H1 (cell line): ENCODE results near the gene IPO7. TPM values are rescaled to one million over a fixed set of nuclear protein-coding genes. Genes with fewer than 3 reads are reported as not detected.

Source experiments
- CTCF ChIA-PET: fragments of 300-600 bp; sonication (Branson Sonifier 250); formaldehyde crosslinking; loops from one replicate; lab custom pipeline; 2021; ENCODE audit not compliant: partially characterized antibody; lab: Charles Lee
- POLR2A ChIA-PET: fragments of 300-600 bp; sonication (Branson Sonifier 250); formaldehyde crosslinking; loops from one replicate; lab custom pipeline; 2021; ENCODE audit warnings: inconsistent platforms; ENCODE audit not compliant: partially characterized antibody; lab: Charles Lee
- DNase-seq, 2 experiments: peaks; one replicate each; pipeline versions ENCODE4 v3.0.0 to v3.0.0-alpha.2; 2010 to 2022; ENCODE audit warnings: low spot score in 2 of 2, low read depth in 1 of 2, mixed read lengths in 1 of 2
- FAIRE-seq: peaks from 2 replicates; lab custom pipeline; 2011; peaks lifted over from hg19 to GRCh38; lab: Jason Lieb, UNC
- H2AFZ ChIP-seq: 2 replicates; pipeline ENCODE4 v1.8.1; 2012; ENCODE audit warnings: low read length, inconsistent platforms
- H2AK5ac ChIP-seq: 2 replicates; pipeline ENCODE4 v1.6.1; 2013; ENCODE audit warnings: low read depth, low read length
- H2BK120ac ChIP-seq: replicated peaks from 2 replicates; pipeline ENCODE3; 2013; ENCODE audit warnings: low read depth, low read length, inconsistent platforms
- H2BK12ac ChIP-seq: 2 replicates; pipeline ENCODE4 v1.6.1; 2013; ENCODE audit warnings: low read depth, low read length
- H2BK15ac ChIP-seq: 2 replicates; pipeline ENCODE4 v1.6.1; 2013; ENCODE audit warnings: low read length
- H2BK20ac ChIP-seq: 2 replicates; pipeline ENCODE4 v1.6.1; 2013; ENCODE audit warnings: low read length
- H2BK5ac ChIP-seq: 2 replicates; pipeline ENCODE4 v1.6.1; 2013; ENCODE audit warnings: low read depth, low read length
- H3K14ac ChIP-seq: 2 replicates; pipeline ENCODE4 v1.6.1; 2013; ENCODE audit warnings: inconsistent platforms; ENCODE audit not compliant: insufficient read length
- H3K18ac ChIP-seq: 2 replicates; pipeline ENCODE4 v1.6.1; 2013; ENCODE audit warnings: low read length; ENCODE audit errors: extremely low read depth
- H3K23ac ChIP-seq: 2 replicates; pipeline ENCODE4 v1.6.1; 2013; ENCODE audit warnings: inconsistent platforms; ENCODE audit not compliant: insufficient read length
- H3K23me2 ChIP-seq: 2 replicates; pipeline ENCODE4 v1.6.1; 2013; ENCODE audit warnings: low read depth, low read length
- H3K27ac ChIP-seq: 2 replicates; pipeline ENCODE4 v1.6.1; 2011; ENCODE audit warnings: low read depth, low read length, inconsistent platforms
- H3K27me3 ChIP-seq, 4 experiments: replicated peaks in 1 of 4; 1 replicate in 1 of 4; 2 replicates in 3 of 4; pipeline versions ENCODE4 v1.6.1 to v1.8.1; 2011 to 2013; ENCODE audit warnings: low read length in 3 of 4, mild to moderate bottlenecking in 3 of 4, inconsistent platforms in 2 of 4, mixed read lengths in 2 of 4, moderate library complexity in 1 of 4; ENCODE audit not compliant: control insufficient read depth in 3 of 4, insufficient read depth in 3 of 4; ENCODE audit errors: extremely low read depth in 1 of 4
- H3K36me3 ChIP-seq, 4 experiments: 2 replicates each; pipeline versions ENCODE4 v1.6.1 to v1.8.1; 2011 to 2013; ENCODE audit warnings: mild to moderate bottlenecking in 4 of 4, low read length in 3 of 4, moderate library complexity in 2 of 4, control low read depth in 1 of 4, inconsistent platforms in 1 of 4; ENCODE audit not compliant: insufficient read depth in 4 of 4, control insufficient read depth in 2 of 4
- H3K4ac ChIP-seq: replicated peaks from 2 replicates; pipeline ENCODE3; 2013; ENCODE audit warnings: low read length, low read depth, mixed read lengths, inconsistent platforms; ENCODE audit not compliant: insufficient read length
- H3K4me1 ChIP-seq, 4 experiments: replicated peaks in 1 of 4; 1 replicate in 1 of 4; 2 replicates in 3 of 4; pipeline versions ENCODE4 v1.6.1 to v1.8.1; 2011 to 2013; ENCODE audit warnings: low read length in 3 of 4, inconsistent platforms in 2 of 4, mixed read lengths in 1 of 4; ENCODE audit not compliant: insufficient read depth in 4 of 4, control insufficient read depth in 3 of 4
- H3K4me2 ChIP-seq, 2 experiments: 2 replicates each; pipeline versions ENCODE4 v1.6.1 to v1.8.1; 2011 to 2013; ENCODE audit warnings: low read depth in 2 of 2, low read length in 2 of 2, control low read depth in 1 of 2, inconsistent platforms in 1 of 2, mild to moderate bottlenecking in 1 of 2; ENCODE audit not compliant: insufficient read depth in 1 of 2
- H3K4me3 ChIP-seq, 4 experiments: fragments of 200-600, 300-600 bp in 1 of 4; sonication (generic), shearing (Covaris generic), sonication (Bioruptor Twin) in 1 of 4; 2 replicates each; pipeline versions ENCODE4 v1.5.1 to v1.8.1; 2011 to 2016; ENCODE audit warnings: low read length in 4 of 4, low read depth in 3 of 4, control low read depth in 2 of 4, inconsistent platforms in 2 of 4, mild to moderate bottlenecking in 2 of 4, mixed read lengths in 1 of 4, moderate library complexity in 1 of 4; ENCODE audit not compliant: insufficient read depth in 2 of 4; ENCODE audit errors: extremely low read depth in 1 of 4
- H3K56ac ChIP-seq: replicated peaks from 2 replicates; pipeline ENCODE3; 2013; ENCODE audit warnings: low read depth, mild to moderate bottlenecking, mixed read lengths, low read length, inconsistent platforms; ENCODE audit not compliant: insufficient read length
- H3K79me1 ChIP-seq: 2 replicates; pipeline ENCODE4 v1.6.1; 2013; ENCODE audit warnings: low read depth, low read length, control low read depth
- H3K79me2 ChIP-seq, 2 experiments: 2 replicates each; pipeline versions ENCODE4 v1.6.1 to v1.8.1; 2012 to 2013; ENCODE audit warnings: low read length in 2 of 2, mild to moderate bottlenecking in 2 of 2, inconsistent platforms in 1 of 2; ENCODE audit not compliant: insufficient read depth in 2 of 2, control insufficient read depth in 1 of 2
- H3K9ac ChIP-seq, 4 experiments: replicated peaks in 1 of 4; 1 replicate in 1 of 4; 2 replicates in 3 of 4; pipeline versions ENCODE4 v1.6.1 to v1.8.1; 2011 to 2013; ENCODE audit warnings: low read depth in 3 of 4, low read length in 3 of 4, control low read depth in 2 of 4, mild to moderate bottlenecking in 2 of 4, moderate library complexity in 2 of 4, inconsistent platforms in 1 of 4; ENCODE audit errors: extremely low read depth in 1 of 4
- H3K9me3 ChIP-seq, 2 experiments: 2 replicates each; pipeline versions ENCODE4 v1.6.1 to v1.8.1; 2012 to 2013; ENCODE audit warnings: mild to moderate bottlenecking in 2 of 2, moderate library complexity in 2 of 2, control low read depth in 1 of 2, inconsistent platforms in 1 of 2, low read depth in 1 of 2, low read length in 1 of 2, mixed read lengths in 1 of 2; ENCODE audit not compliant: insufficient read depth in 2 of 2
- H4K20me1 ChIP-seq, 2 experiments: replicated peaks in 1 of 2; 2 replicates each; pipeline versions ENCODE3 to v1.8.1; 2011 to 2013; ENCODE audit warnings: inconsistent platforms in 2 of 2, low read length in 2 of 2, mild to moderate bottlenecking in 1 of 2; ENCODE audit not compliant: insufficient read depth in 2 of 2, control insufficient read depth in 1 of 2
- H4K5ac ChIP-seq: 2 replicates; pipeline ENCODE4 v1.6.1; 2013; ENCODE audit warnings: low read length, low read depth, mixed read lengths, inconsistent platforms; ENCODE audit not compliant: insufficient read length
- H4K8ac ChIP-seq: 2 replicates; pipeline ENCODE4 v1.8.0; 2013; ENCODE audit warnings: mild to moderate bottlenecking, moderate library complexity, low read length, inconsistent platforms; ENCODE audit not compliant: insufficient read depth; ENCODE audit errors: extremely low read depth
- H4K91ac ChIP-seq: replicated peaks from 2 replicates; pipeline ENCODE3; 2013; ENCODE audit warnings: low read length, mixed read lengths, inconsistent platforms; ENCODE audit not compliant: insufficient read length
- ASH2L ChIP-seq: fragments of 200-600, 300-600 bp; sonication (generic); IDR thresholded peaks from one replicate; pipeline ENCODE4 v1.7.1; 2017; ENCODE audit warnings: low read length
- BCL11A ChIP-seq, 2 experiments: IDR thresholded peaks; one replicate each; pipeline ENCODE4 v1.6.1; 2011; ENCODE audit warnings: low read depth in 2 of 2, low read length in 2 of 2, mild to moderate bottlenecking in 2 of 2
- CHD2 ChIP-seq: IDR thresholded peaks from 2 replicates; pipeline ENCODE4 v1.6.1; 2012; ENCODE audit warnings: low read length, improper control_type of control experiment
- CREB1 ChIP-seq: IDR thresholded peaks from 2 replicates; pipeline ENCODE4 v1.6.1; 2012; ENCODE audit warnings: inconsistent platforms
- JUN ChIP-seq: IDR thresholded peaks from 2 replicates; pipeline ENCODE4 v1.6.1; 2011; ENCODE audit warnings: low read depth, mild to moderate bottlenecking, improper control_type of control experiment, low read length
- KDM4A ChIP-seq: IDR thresholded peaks from one replicate; pipeline ENCODE4 v1.7.1; 2012; ENCODE audit warnings: low read depth, mild to moderate bottlenecking, moderate library complexity, low read length, inconsistent platforms; ENCODE audit not compliant: severe bottlenecking
- POU5F1 ChIP-seq: IDR thresholded peaks from 2 replicates; pipeline ENCODE4 v1.6.1; 2011; ENCODE audit warnings: low read depth, mild to moderate bottlenecking, low read length, moderate library complexity
- RNF2 ChIP-seq: fragments of 200-900, 300-1000 bp; sonication (generic); IDR thresholded peaks from 2 replicates; pipeline ENCODE4 v1.7.1; 2016; ENCODE audit warnings: borderline replicate concordance, low read depth, mild to moderate bottlenecking, antibody characterized with exemption, low read length; ENCODE audit not compliant: poor library complexity, severe bottlenecking; ENCODE audit errors: missing control alignments
- SAP30 ChIP-seq: fragments of 300-600 bp; sonication (generic); IDR thresholded peaks from 2 replicates; pipeline ENCODE4 v1.7.1; 2012; ENCODE audit warnings: low read length, moderate library complexity, mild to moderate bottlenecking, inconsistent platforms; ENCODE audit not compliant: insufficient read depth, insufficient replicate concordance
- SIN3A ChIP-seq, 2 experiments: IDR thresholded peaks in 1 of 2; conservative IDR thresholded peaks in 1 of 2; 2 replicates each; pipeline ENCODE4 v1.6.1; 2011 to 2012; ENCODE audit warnings: low read length in 2 of 2, improper control_type of control experiment in 1 of 2, low read depth in 1 of 2, mild to moderate bottlenecking in 1 of 2
- SIRT6 ChIP-seq: IDR thresholded peaks from one replicate; pipeline ENCODE4 v1.7.1; 2012; ENCODE audit warnings: low read length, inconsistent platforms
- SP1 ChIP-seq: IDR thresholded peaks from 2 replicates; pipeline ENCODE4 v1.6.1; 2011; ENCODE audit warnings: low read depth, low read length
- WGBS, 2 experiments: shearing (Covaris generic) in 1 of 2; methylation state at CpG; one replicate each; pipeline versions ENCODE4 v1.1.6 to v1.1.7; 2013 to 2015; ENCODE audit warnings: low lambda C conversion rate in 2 of 2, mixed read lengths in 2 of 2, inconsistent platforms in 1 of 2, low coverage in 1 of 2, missing lambda C conversion rate in 1 of 2; ENCODE audit not compliant: insufficient replicate concordance in 2 of 2, insufficient coverage in 1 of 2, insufficient read length in 1 of 2; ENCODE audit errors: extremely low coverage in 1 of 2, missing lambda C conversion rate in 1 of 2; 5-methylcytosine and 5-hydroxymethylcytosine counted together
- polyA plus RNA-seq, 7 experiments: library from polyadenylated mRNA; depleted of rRNA in 3 of 7; stranded (reverse) in 5 of 7; unstranded in 2 of 7; fragments of >200 nt in 5 of 7; fragments of 200-250 nt in 2 of 7; gene quantifications; 1 replicate in 5 of 7; 2 replicates in 1 of 7; 4 replicates in 1 of 7; pipeline versions ENCODE4 v1.2.1 to v1.2.3, GENCODE V29; 2011 to 2013; ENCODE audit warnings: missing spikeins in 2 of 7, mixed read lengths in 2 of 7
- total RNA-seq: library from RNA; stranded (reverse); fragmentation: NEBNext Ultra II Directional; extraction: Animal tissue kit (Norgen Biotek cat#: 25700); gene quantifications from 2 replicates; pipeline ENCODE4 v1.2.1, GENCODE V29; 2021

IPO7 gene
- total and polyA plus RNA-seq, 2 of the 8 experiments (the other 6 are each of a cell fraction or from before 2014, with no cell fraction given) = 45.9 to 259 TPM

- 5% methylated on average over 23 of the region's 23 CpGs; no CpG with 5 or more reads in 1 of the 2 experiments for WGBS, 2 experiments
- H4K8ac ChIP-seq = peak overlapping the region; percentile 98; the same call in 1 of the 2 replicates
- no peaks in the 10 kb centered on the region for H3K79me1 ChIP-seq
- CTCF ChIA-PET = interaction anchor here (1.1 to 2.3 kb wide), 5 partner anchors 18 to 152 kb away, joined by 3 to 7 read pairs (median 3); no protein-coding TSS in a partner anchor
- no peaks in the 10 kb centered on the region for H3K9me3 ChIP-seq
- H2BK15ac ChIP-seq = no peak overlapping the region
- H3K4me3 ChIP-seq = peak overlapping the region; percentile 80 to 99 (median 94)
- no peak overlapping the region for H3K23ac ChIP-seq
- H3K4ac ChIP-seq = peak overlapping the region; percentile 3
- no peak overlapping the region for H2BK20ac ChIP-seq
- H3K18ac ChIP-seq = peak overlapping the region; percentile 91
- POLR2A ChIA-PET = interaction anchor here (0.6 to 4.7 kb wide), 48 partner anchors 10 to 1349 kb away, joined by 3 to 78 read pairs (median 5); partner anchors contain the start of genes DENND5A, EIF4G2, IPO7 and WEE1
- no peaks in the 10 kb centered on the region for H4K20me1 ChIP-seq
- TF ChIP-seq BCL11A (IDR thresholded peaks at IDR 0.05; ENCODE audit: low read depth in 2 of 2, low read length in 2 of 2) (no peak), CREB1 (no peak), SIRT6 (no peak), RNF2 (no peak), CHD2 (no peak), JUN (no peak), POU5F1 (no peak), SAP30 (no peak), SP1 (no peak), SIN3A (conservative IDR thresholded peaks at IDR 0.05 in 1 of 2, IDR thresholded peaks at IDR 0.05 in 1 of 2; ENCODE audit: low read depth in 1 of 2, low read length in 2 of 2) (no peak), KDM4A (peak; percentile 28), ASH2L (peak; percentile 2)
- TF ChIP-seq, all 59 proteins: peak for 2
- FAIRE-seq (no peak), DNase-seq (no peak)
- peak overlapping the region; percentile 99 for H3K27ac ChIP-seq
- H3K79me2 ChIP-seq = peaks cover 0 to 45% of the 10 kb centered on the region in 2 experiments; a peak in 3 of 4 replicates
- H3K23me2 ChIP-seq = 0 out of 2 replicates have a peak, but pooled peaks cover 2% of the 10 kb centered on the region
- peak overlapping the region; percentile 11 for H4K5ac ChIP-seq
- H2AK5ac ChIP-seq = no peak overlapping the region
- H2BK5ac ChIP-seq = peak overlapping the region; percentile 98
- H3K14ac ChIP-seq = no peak overlapping the region
- H3K9ac ChIP-seq = peak overlapping the region; percentile 97 to 100 (median 98)
- H4K91ac ChIP-seq = peak overlapping the region; percentile 73
- no peak overlapping the region for H2BK120ac ChIP-seq
- H3K36me3 ChIP-seq = no peaks in the 10 kb centered on the region
- peak overlapping the region; percentile 35; the same call in 1 of the 2 replicates for H2BK12ac ChIP-seq
- H3K56ac ChIP-seq = peak overlapping the region; percentile 11
- no peaks in the 10 kb centered on the region for H3K27me3 ChIP-seq
- H3K4me1 ChIP-seq = no peaks in the 10 kb centered on the region; a peak in 1 of 7 replicates
- H3K4me2 ChIP-seq = peak overlapping the region; percentile 36 to 82
- no peak overlapping the region for H2AFZ ChIP-seq
Observed at GRCh38 chr11:9459667-9460321, 75.3 kb downstream of the IPO7 start.
